PC-3 (cell line): ENCODE data around the gene DIAPH3.

Experiments used
- CTCF ChIP-seq: fragments of 300-600 bp; sonication (generic); conservative IDR thresholded peaks from 2 replicates; pipeline ENCODE4 v1.5.1; 2017; ENCODE audit warnings: antibody characterized with exemption, low read depth, mild to moderate bottlenecking, low read length
- EZH2 ChIP-seq: fragments of 300-600 bp; sonication (generic); IDR thresholded peaks from one replicate; pipeline ENCODE4 v1.6.1; 2017; ENCODE audit warnings: antibody characterized with exemption, mild to moderate bottlenecking, low read length; ENCODE audit not compliant: unreplicated experiment
- EZH2phosphoT487 ChIP-seq: fragments of 300-600 bp; sonication (generic); IDR thresholded peaks from 2 replicates; pipeline ENCODE4 v1.6.1; 2018; ENCODE audit warnings: mild to moderate bottlenecking, antibody characterized with exemption, low read length, borderline replicate concordance

- TF ChIP-seq CTCF (no peak), EZH2 (no peak), EZH2phosphoT487 (no peak)
Measured at GRCh38 chr13:59873309-59873708, 290.4 kb downstream of the DIAPH3 start.
